ENCODE results near the gene CCSER1. TPM values are rescaled to one million over a fixed set of nuclear protein-coding genes. Genes with fewer than 3 reads are reported as not detected.

The CCSER1 gene
- total RNA-seq, 1 experiment from 2014 or later: not detected

- DNase-seq (ENCODE audit: low read depth): no peak
Observed at GRCh38 chr4:90543419-90544170, 416.4 kb downstream of the CCSER1 start.

GRCh38 chr4:90544532-90545045, 417.4 kb downstream of the CCSER1 start:
- no peak for DNase-seq (ENCODE audit: low read depth)

- no peak for DNase-seq (ENCODE audit: low read depth)
Observed at GRCh38 chr4:90545380-90545779, 418.2 kb downstream of the CCSER1 start.

DNA sequence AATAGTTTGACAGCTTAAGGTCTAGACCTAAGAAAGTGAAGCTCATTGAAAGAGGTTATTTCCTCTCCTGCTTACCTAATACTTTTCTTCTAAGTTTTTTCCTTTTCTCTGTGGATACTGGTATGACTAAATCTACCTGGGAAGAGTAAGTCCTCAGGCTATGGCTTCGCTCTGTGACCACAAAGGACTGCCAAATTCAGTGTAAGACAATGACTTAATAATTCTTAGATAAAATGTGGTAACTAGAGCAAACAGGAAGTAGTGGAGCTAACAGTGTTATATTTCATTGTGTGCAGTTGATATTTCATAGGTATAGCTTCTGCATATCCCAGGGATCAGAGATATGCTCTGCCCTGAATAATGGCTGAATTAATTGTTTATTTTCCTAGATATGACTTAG, 418.9 kb downstream of the CCSER1 start:
- no peak for DNase-seq (ENCODE audit: low read depth)

DNA sequence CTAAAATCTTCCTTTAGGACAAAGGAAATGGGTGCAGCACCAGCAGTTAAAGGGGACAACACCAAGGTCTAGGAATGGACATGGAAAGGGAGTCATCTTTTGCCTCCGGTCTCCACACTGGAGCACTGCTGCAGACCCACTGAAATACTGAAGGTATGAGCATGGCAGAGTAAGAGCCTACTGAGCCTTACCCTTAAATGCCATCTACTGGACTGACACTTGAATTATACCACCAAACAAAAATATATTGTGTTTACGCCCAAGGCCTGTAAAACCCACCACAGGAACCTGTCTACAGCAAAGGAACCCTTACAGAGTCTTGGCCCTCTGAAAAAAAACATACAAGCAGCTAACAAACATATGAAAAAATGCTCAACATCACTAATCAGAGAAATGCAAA, 443.4 kb downstream of the CCSER1 start:
- DNase-seq (ENCODE audit: low read depth): no peak

GRCh38 chr4:90572996-90573395, 445.8 kb downstream of the CCSER1 start:
- no peak for DNase-seq (ENCODE audit: low read depth)

DNA sequence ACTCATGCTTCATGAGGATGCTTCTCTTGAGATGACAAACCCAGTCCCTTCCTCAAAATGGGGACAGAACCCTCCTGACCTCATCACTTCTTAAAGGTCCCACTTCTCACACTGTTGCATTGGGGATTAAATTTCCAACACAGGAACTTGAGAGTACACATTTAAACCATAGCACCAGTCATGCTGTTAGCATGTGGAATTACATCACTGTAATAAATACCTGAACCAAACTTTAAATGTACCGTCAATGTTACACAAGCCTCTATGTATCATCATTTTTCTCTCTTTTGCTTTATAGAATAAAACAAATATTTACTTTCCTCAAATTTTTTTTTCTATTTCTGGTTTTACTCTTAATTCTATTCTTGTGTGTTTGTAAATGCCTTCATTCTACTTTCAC, 448.2 kb downstream of the CCSER1 start:
- DNase-seq (ENCODE audit: low read depth): no peak

DNA sequence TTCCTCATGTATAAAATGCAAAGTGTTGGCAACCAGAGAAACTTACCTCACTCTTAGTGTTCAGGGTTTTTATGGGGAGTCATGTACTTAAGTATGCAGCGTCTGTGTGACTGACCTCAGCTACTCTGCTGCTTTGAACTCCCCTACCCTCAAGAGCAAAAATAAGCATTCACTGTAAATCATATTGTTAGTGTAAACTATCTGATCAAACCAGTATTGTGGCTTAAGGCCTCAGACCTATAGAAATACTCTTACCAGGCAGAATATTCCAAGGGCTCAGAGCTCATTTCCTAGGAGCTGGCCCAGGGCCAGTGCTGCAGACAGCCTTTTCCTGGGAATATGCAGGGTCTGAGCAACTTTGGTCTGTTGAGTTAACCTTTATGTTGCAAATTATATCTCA, 453.1 kb downstream of the CCSER1 start:
- DNase-seq (ENCODE audit: low read depth): no peak

DNA sequence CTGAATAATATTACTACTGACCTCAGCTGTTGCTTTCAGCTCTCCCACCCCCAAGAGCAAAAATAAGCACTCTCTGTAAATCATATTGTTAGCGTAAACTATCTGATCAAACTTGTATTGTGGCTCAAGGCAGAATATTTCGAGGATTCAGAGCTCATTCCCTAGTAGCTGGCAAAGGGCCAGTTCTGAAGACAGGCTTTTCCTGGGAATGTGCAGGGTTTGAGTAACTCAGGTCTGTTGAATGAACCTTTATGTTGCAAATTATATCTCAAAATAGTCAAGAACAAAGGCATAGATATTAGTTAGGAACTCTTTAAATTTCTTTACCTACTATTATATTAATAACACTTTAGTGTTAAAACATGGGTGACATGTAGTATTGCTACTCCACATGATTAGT, 454.9 kb downstream of the CCSER1 start:
- DNase-seq (ENCODE audit: low read depth): no peak

DNA sequence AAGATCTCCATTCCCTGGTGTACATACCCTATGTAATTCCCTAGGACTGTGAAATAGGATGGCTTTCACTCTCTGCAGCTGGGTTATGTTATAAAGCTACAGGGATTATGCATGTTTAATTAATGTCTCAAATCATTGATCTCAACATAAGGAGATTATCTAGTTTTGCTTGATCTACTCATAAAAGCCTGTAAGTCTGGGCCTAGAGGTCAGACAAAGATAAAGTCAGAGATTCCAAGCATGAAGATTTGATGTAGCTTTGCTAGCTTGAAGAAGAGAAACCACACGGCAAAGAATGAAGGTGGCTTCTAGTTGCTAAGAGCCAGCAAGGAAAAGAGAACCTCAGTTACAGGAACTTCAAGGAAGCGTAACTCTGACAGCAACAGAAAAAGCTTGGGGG, 456.9 kb downstream of the CCSER1 start:
- no peak for DNase-seq (ENCODE audit: low read depth)

- no peak for DNase-seq (ENCODE audit: low read depth)
Observed at GRCh38 chr4:90585961-90586360, 458.8 kb downstream of the CCSER1 start.

- no peak for DNase-seq (ENCODE audit: low read depth)
Observed at GRCh38 chr4:90586799-90587198, 459.6 kb downstream of the CCSER1 start.

GRCh38 chr4:90597927-90598326, 470.7 kb downstream of the CCSER1 start:
- no peak for DNase-seq (ENCODE audit: low read depth)

GRCh38 chr4:90598741-90599140, 471.5 kb downstream of the CCSER1 start:
- no peak for DNase-seq (ENCODE audit: low read depth)

- no peak for DNase-seq (ENCODE audit: low read depth)
Observed at GRCh38 chr4:90602726-90603125, 475.5 kb downstream of the CCSER1 start.

GRCh38 chr4:90603540-90603939, 476.3 kb downstream of the CCSER1 start:
- no peak for DNase-seq (ENCODE audit: low read depth)

DNA sequence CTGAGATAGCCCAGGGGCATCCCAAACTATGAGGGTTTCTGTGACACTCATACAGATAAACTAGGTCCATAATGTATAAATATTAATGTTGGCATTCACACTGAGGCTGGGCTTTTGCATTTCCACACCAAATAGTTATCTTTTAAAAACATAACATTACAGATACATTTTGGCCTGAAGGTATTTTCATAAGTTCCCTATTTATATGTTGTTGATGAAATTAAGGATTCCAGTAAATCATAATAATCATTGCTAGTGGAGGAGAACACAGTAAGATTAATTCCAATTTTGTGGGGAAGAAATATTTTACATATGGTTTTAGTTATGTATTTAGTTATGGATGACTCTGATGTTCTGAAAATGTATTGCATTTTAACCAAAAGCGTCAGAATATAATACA, 479.6 kb downstream of the CCSER1 start:
- DNase-seq (ENCODE audit: low read depth): no peak

- no peak for DNase-seq (ENCODE audit: low read depth)
Observed at GRCh38 chr4:90614371-90614770, 487.2 kb downstream of the CCSER1 start.

GRCh38 chr4:90621080-90621479, 493.9 kb downstream of the CCSER1 start:
- DNase-seq (ENCODE audit: low read depth): no peak

DNA sequence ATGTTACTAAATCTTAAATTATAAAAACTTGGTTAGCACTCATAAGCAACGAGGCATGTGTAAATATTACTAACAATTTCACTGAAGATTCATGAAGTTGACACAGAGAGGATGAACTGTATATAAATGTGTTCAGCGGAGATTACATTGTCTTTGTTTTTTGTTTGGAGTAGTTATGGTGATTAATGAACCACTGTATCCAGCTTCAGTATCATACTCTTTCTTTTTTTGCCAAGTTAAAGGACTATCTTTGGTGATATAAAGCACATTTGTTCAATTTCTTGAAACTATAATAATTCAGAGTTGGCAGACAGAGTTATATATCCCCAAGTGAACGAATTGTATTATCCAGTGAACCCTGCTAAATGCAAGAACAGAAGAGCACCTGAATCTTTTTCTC, 497.6 kb downstream of the CCSER1 start:
- no peak for DNase-seq (ENCODE audit: low read depth)

DNA sequence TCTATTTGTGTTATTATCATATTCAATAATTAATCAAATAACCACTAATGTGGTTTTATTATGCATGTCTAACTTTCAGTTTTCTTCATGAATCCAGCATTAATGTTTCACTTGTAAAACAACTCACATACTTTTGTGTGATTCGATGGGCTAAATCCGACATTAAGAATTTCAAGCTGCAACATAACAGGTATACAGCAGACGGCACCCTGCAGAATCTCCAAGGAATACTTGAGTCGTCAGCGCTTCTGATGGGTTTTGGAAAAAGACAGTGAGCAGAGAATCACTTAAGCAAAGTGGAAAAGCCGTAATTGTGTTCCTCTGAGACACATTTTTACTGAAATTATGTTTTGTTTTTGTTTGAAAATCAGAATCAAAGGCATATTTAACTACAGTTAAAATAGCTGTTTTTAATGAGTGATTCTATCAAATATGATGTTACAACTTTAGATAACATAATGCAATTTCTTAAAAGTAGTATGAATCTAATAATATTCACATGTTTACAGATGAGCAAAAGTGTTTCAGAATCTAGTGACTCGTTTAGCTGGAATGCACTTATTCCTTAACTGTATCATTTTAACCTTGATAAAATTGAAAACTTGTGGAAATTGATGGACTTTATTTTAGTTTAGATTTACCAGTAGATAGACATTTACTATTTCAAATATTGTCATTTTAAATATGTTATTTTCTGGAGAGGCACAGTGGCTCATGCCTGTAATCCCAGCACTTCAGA, 514.8 kb downstream of the CCSER1 start:
- DNase-seq (ENCODE audit: low read depth): no peak

DNA sequence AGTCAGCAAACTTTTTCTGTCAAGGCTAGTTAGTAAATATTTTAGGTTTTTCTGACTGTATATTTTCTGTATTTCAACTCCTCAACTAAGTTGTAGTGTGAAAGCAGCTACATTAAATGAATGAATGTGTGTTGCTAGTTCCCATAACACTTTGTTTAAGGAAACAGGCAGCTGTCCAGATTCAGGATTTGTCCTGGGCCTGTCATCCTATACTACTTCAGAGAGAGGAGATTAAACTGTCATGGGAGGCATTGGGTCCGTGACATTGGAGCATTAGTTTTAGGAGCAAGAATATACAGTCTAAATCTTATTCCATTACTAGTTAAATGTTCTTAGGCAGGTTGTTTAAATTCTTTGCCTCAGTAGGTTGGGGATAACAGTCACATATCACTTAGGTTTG, 516.0 kb downstream of the CCSER1 start:
- no peak for DNase-seq (ENCODE audit: low read depth)

GRCh38 chr4:90648311-90648710, 521.1 kb downstream of the CCSER1 start:
- DNase-seq (ENCODE audit: low read depth): no peak

All from LHCN-M2 (cell line).